ENCODE measurements around the gene HACD2. TPM values are rescaled to one million over a fixed set of nuclear protein-coding genes. Genes with fewer than 3 reads are reported as not detected.

HACD2 gene
- polyA plus RNA-seq, 3 donors: 12.9 to 17.1 (median 15.1) TPM

DNA sequence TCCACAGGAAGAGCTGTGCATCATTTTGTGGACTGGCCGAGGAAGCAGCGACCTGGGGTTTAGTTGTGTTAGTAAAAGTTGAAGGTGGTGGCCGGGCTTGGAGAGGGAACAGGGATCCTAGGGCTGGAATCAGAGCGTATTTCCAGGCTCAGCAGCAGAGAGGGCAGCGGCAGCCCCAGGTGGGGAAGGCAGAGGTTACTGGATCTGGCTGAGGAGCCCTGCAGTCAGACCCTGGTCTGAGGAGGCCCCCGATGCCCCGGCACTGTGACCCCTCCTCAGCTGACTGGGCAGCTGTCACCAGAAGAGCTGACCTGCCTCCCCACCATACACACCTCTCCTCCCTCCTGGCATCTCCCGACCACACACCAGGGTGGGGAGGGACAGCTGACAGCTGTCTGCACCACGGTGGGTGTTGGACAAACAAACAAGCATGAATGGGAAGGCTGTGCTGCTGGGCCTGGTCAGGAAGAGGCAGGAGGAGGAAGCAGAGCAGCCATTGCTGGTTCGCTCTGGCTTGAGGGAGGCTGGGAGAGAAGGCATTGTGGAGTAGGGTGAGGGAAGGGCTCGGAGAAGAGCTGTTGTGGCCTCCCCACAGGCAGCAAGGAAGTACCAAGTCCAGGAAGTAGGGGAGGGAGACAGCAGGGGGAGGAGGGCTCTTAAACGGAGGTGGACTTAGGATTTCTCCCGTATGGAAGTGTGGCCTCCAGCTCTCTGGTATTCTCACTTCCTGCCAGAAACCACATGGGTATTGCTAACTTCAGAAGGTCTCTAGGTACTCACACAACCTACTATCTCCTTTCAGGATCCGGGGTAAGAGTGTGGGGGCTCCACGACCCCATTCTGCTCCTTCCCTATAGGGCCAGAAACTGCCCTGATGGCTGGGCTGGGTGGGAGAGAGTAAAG lies 49.5 kb upstream of the HACD2 start:
- H3K79me2 ChIP-seq (ENCODE audit: insufficient read depth, low read length): no peaks in the 10 kb centered on the region
- no peaks in the 10 kb centered on the region for H4K20me1 ChIP-seq (ENCODE audit: insufficient read depth, low read length)
- peaks cover 13% of the 10 kb centered on the region for H3K4me1 Mint-ChIP-seq
- no peaks in the 10 kb centered on the region for H3K27me3 ChIP-seq (ENCODE audit: control insufficient read depth in 2 of 2, insufficient read depth in 2 of 2, low read length in 2 of 2)
- WGBS (ENCODE audit: insufficient coverage): 76% methylated on average over 8 of the region's 15 CpGs
- peak overlapping the region; percentile 7 for H3K9ac ChIP-seq (ENCODE audit: insufficient read depth, low read length, poor library complexity, severe bottlenecking)
- intact Hi-C loops (cut with micrococcal nuclease): no loop called here
- no peaks in the 10 kb centered on the region for H3K9me3 ChIP-seq (replicated peaks in 1 of 2; ENCODE audit: control insufficient read depth in 1 of 2, insufficient read depth in 1 of 2, low read length in 2 of 2)
- peak overlapping the region; percentile 54 to 70 for H3K4me3 Mint-ChIP-seq
- H3K27ac ChIP-seq (ENCODE audit: low read depth in 1 of 2, low read length in 2 of 2): no peak overlapping the region
- peaks cover 4 to 9% of the 10 kb centered on the region in 2 donors for H3K4me1 ChIP-seq (ENCODE audit: control insufficient read depth in 1 of 2, insufficient read depth in 2 of 2, low read length in 2 of 2)
- H3K4me2 ChIP-seq (replicated peaks; ENCODE audit: extremely low read depth, low read length, poor library complexity, severe bottlenecking): peak overlapping the region; percentile 1
- peaks cover 0 to 6% of the 10 kb centered on the region in 2 donors for H3K36me3 Mint-ChIP-seq
- peaks cover 0 to 3% (median 0%) of the 10 kb centered on the region in 7 donors for H3K9me3 Mint-ChIP-seq
- no peak overlapping the region for H3K27ac Mint-ChIP-seq
- H2AFZ ChIP-seq (ENCODE audit: insufficient read depth, low read depth, low read length, poor library complexity, severe bottlenecking): peak overlapping the region; percentile 77
- H3K4me3 ChIP-seq (replicated peaks in 1 of 3; ENCODE audit: low read depth in 2 of 3, low read length in 3 of 3): no peak overlapping the region
- DNase-seq: no peak
- H3K27me3 Mint-ChIP-seq (ENCODE audit: low read depth in 3 of 3): peaks cover 0 to 1% (median 0%) of the 10 kb centered on the region in 3 donors
- H3K36me3 ChIP-seq (replicated peaks in 1 of 2; ENCODE audit: control insufficient read depth in 1 of 2, insufficient read depth in 2 of 2, low read length in 2 of 2): no peaks in the 10 kb centered on the region
- TF ChIP-seq, protein P1, sequence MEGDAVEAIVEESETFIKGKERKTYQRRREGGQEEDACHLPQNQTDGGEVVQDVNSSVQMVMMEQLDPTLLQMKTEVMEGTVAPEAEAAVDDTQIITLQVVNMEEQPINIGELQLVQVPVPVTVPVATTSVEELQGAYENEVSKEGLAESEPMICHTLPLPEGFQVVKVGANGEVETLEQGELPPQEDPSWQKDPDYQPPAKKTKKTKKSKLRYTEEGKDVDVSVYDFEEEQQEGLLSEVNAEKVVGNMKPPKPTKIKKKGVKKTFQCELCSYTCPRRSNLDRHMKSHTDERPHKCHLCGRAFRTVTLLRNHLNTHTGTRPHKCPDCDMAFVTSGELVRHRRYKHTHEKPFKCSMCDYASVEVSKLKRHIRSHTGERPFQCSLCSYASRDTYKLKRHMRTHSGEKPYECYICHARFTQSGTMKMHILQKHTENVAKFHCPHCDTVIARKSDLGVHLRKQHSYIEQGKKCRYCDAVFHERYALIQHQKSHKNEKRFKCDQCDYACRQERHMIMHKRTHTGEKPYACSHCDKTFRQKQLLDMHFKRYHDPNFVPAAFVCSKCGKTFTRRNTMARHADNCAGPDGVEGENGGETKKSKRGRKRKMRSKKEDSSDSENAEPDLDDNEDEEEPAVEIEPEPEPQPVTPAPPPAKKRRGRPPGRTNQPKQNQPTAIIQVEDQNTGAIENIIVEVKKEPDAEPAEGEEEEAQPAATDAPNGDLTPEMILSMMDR (IDR thresholded peaks at IDR 0.05): no peak

GRCh38 chr3:123633530-123633929 lies 48.7 kb upstream of the HACD2 start:
- Histone ChIP-seq H3K27me3 (ENCODE audit: control insufficient read depth in 2 of 2, insufficient read depth in 2 of 2, low read length in 2 of 2) (no peaks in the 10 kb centered on the region), H3K4me3 (replicated peaks in 1 of 3; ENCODE audit: low read depth in 2 of 3, low read length in 3 of 3) (no peak overlapping the region), H2AFZ (ENCODE audit: insufficient read depth, low read depth, low read length, poor library complexity, severe bottlenecking) (no peak overlapping the region), H4K20me1 (ENCODE audit: insufficient read depth, low read length) (no peaks in the 10 kb centered on the region), H3K9me3 (replicated peaks in 1 of 2; ENCODE audit: control insufficient read depth in 1 of 2, insufficient read depth in 1 of 2, low read length in 2 of 2) (no peaks in the 10 kb centered on the region), H3K79me2 (ENCODE audit: insufficient read depth, low read length) (no peaks in the 10 kb centered on the region), H3K9ac (ENCODE audit: insufficient read depth, low read length, poor library complexity, severe bottlenecking) (no peak overlapping the region), H3K4me2 (replicated peaks; ENCODE audit: extremely low read depth, low read length, poor library complexity, severe bottlenecking) (no peak overlapping the region), H3K4me1 (ENCODE audit: control insufficient read depth in 1 of 2, insufficient read depth in 2 of 2, low read length in 2 of 2) (peaks cover 4 to 9% of the 10 kb centered on the region in 2 donors), H3K27ac (ENCODE audit: low read depth in 1 of 2, low read length in 2 of 2) (no peak overlapping the region), H3K36me3 (replicated peaks in 1 of 2; ENCODE audit: control insufficient read depth in 1 of 2, insufficient read depth in 2 of 2, low read length in 2 of 2) (no peaks in the 10 kb centered on the region)
- TF ChIP-seq, protein P1 (IDR thresholded peaks at IDR 0.05): no peak
- H3K27me3 Mint-ChIP-seq (ENCODE audit: low read depth in 3 of 3): peaks cover 0 to 1% (median 0%) of the 10 kb centered on the region in 3 donors
- peaks cover 13% of the 10 kb centered on the region for H3K4me1 Mint-ChIP-seq
- DNase-seq: no peak
- intact Hi-C loops (cut with micrococcal nuclease): no loop called here
- peak overlapping the region in 2 of 7 donors; percentile 69 to 74 for H3K27ac Mint-ChIP-seq
- peaks cover 0 to 6% of the 10 kb centered on the region in 2 donors for H3K36me3 Mint-ChIP-seq
- no CpG with 5 or more reads among the region's 2 CpGs for WGBS (ENCODE audit: insufficient coverage)
- H3K4me3 Mint-ChIP-seq: no peak overlapping the region
- H3K9me3 Mint-ChIP-seq: peaks cover 0 to 4% (median 0%) of the 10 kb centered on the region in 7 donors

Data from CD14-positive monocyte (primary cell).